ENCODE results near the gene SHC1. TPM values are rescaled to one million over a fixed set of nuclear protein-coding genes. Genes with fewer than 3 reads are reported as not detected.

The SHC1 gene
- polyA plus RNA-seq, 1 of the 3 experiments (the other 2 are of a cell fraction), result 338 TPM

GRCh38 chr1:155002464-155003226 lies 32.1 kb upstream of the SHC1 start, which contains the start of gene ZBTB7B (continued):
- TF ChIP-seq CTCF (IDR thresholded peaks at IDR 0.05), result no peak
- no peak for TF ChIP-seq POLR2AphosphoS5 (IDR thresholded peaks at IDR 0.05; ENCODE audit: low read depth, low read length)
- no peak for TF ChIP-seq GATA2 (CRISPR knock-in tag; IDR thresholded peaks at IDR 0.05)
- no peak for TF ChIP-seq IRF3 (IDR thresholded peaks at IDR 0.05; ENCODE audit: low read depth, low read length)

GRCh38 chr1:155001675-155002463 lies 31.3 kb upstream of the SHC1 start:
- H3F3A ChIP-seq (replicated peaks; ENCODE audit: insufficient read depth), result peaks cover 27% of the 10 kb centered on the region
- H3K9ac ChIP-seq, result peak overlapping the region; percentile 76
- H3K36me3 ChIP-seq (replicated peaks in 1 of 2; ENCODE audit: control insufficient read depth in 1 of 2, insufficient read depth in 2 of 2, low read length in 1 of 2), result peaks cover 0 to 5% of the 10 kb centered on the region in 2 experiments
- H3K4me2 ChIP-seq, result peak overlapping the region; percentile 96
- DNase-seq, result peak; percentile 96
- no peaks in the 10 kb centered on the region for H3K27me3 ChIP-seq (ENCODE audit: insufficient read depth)
- H3K9me3 ChIP-seq, result no peaks in the 10 kb centered on the region
- peaks cover 35% of the 10 kb centered on the region for H3K79me2 ChIP-seq (ENCODE audit: insufficient read depth)
- H2AFZ ChIP-seq (ENCODE audit: low read depth), result peak overlapping the region; percentile 59; the same call in 1 of the 2 replicates
- no peaks in the 10 kb centered on the region for H3K9me2 ChIP-seq
- POLR2A ChIA-PET, result interaction anchor here (0.9 to 1.2 kb wide), 3 partner anchors 18 to 41 kb away, joined by 3 to 8 read pairs (median 5); partner anchors contain the start of genes PYGO2 and SHC1
- H4K20me1 ChIP-seq (ENCODE audit: insufficient read depth), result no peaks in the 10 kb centered on the region
- 1% methylated on average over 18 of the region's 38 CpGs for WGBS (ENCODE audit: low lambda C conversion rate)
- H3K4me1 ChIP-seq (ENCODE audit: control insufficient read depth in 1 of 2, insufficient read depth in 2 of 2, low read depth in 1 of 2, low read length in 1 of 2), result peaks cover 19 to 33% of the 10 kb centered on the region in 2 experiments
- CTCF ChIA-PET, result interaction anchor here (0.8 to 14.0 kb wide), 15 partner anchors 13 to 171 kb away, joined by 3 to 640 read pairs (median 4); partner anchors contain the start of genes ADAM15, CKS1B, DCST1 and DCST2
- peak overlapping the region; percentile 57 to 71 for H3K4me3 ChIP-seq (ENCODE audit: low read depth in 2 of 2, low read length in 1 of 2)
- H3K27ac ChIP-seq (ENCODE audit: low read depth in 2 of 2, low read length in 1 of 2), result peak overlapping the region; percentile 92 to 96
- TF ChIP-seq USF2 (IDR thresholded peaks at IDR 0.05; ENCODE audit: borderline replicate concordance, low read depth, low read length) (no peak), POLR2AphosphoS5 (IDR thresholded peaks at IDR 0.05; ENCODE audit: low read depth, low read length) (peak; percentile 41; the same call in 1 of the 2 replicates), ZBTB33 (IDR thresholded peaks at IDR 0.05; ENCODE audit: borderline replicate concordance, low read depth) (no peak), MXI1 (IDR thresholded peaks at IDR 0.05; ENCODE audit: low read depth, low read length) (peak; percentile 69), TAF1 (IDR thresholded peaks at IDR 0.05; ENCODE audit: borderline replicate concordance, low read depth, low read length) (peak; percentile 50; the same call in 1 of the 2 replicates), CTCF (IDR thresholded peaks at IDR 0.05) (peak; percentile 69), SIN3A (IDR thresholded peaks at IDR 0.05; ENCODE audit: borderline replicate concordance, low read depth, low read length) (peak; percentile 21; the same call in 1 of the 2 replicates), TCF12 (IDR thresholded peaks at IDR 0.05) (0 out of 2 replicates have a peak, but pooled peaks have one; percentile 4), CHD2 (IDR thresholded peaks at IDR 0.05; ENCODE audit: low read length, partially characterized antibody) (peak; percentile 90), GABPA (IDR thresholded peaks at IDR 0.05; ENCODE audit: low read depth) (0 out of 2 replicates have a peak, but pooled peaks have one; percentile 22), FOXJ3 (CRISPR knock-in tag; IDR thresholded peaks at IDR 0.05) (no peak), ELF1 (IDR thresholded peaks at IDR 0.05) (peak; percentile 25), PBX3 (IDR thresholded peaks at IDR 0.05) (peak; percentile 98), FOXM1 (IDR thresholded peaks at IDR 0.05; ENCODE audit: low read depth) (no peak), RXRA (IDR thresholded peaks at IDR 0.05; ENCODE audit: borderline replicate concordance, low read depth) (no peak), JUND (IDR thresholded peaks at IDR 0.05) (no peak)

Measured in SK-N-SH (cell line).